Activated CD4-positive, alpha-beta memory T cell treated with anti-CD3 and anti-CD28 coated beads, Interleukin-2, amount 10 ng/mL, durations not matched to agents 7 days and 5 days (primary cell): Measurements from ENCODE around the gene PLOD2. TPM values are rescaled to one million over a fixed set of nuclear protein-coding genes. Genes with fewer than 3 reads are reported as not detected.

Source experiments
- CTCF ChIA-PET: fragments of 350-600 bp; sonication (Branson Sonifier 250); formaldehyde crosslinking; loops from one replicate; lab custom pipeline; 2021; ENCODE audit warnings: antibody characterized with exemption, inconsistent platforms; lab: Charles Lee
- POLR2A ChIA-PET: fragments of 350-600 bp; sonication (Branson Sonifier 250); formaldehyde crosslinking; loops from one replicate; lab custom pipeline; 2021; ENCODE audit warnings: antibody characterized with exemption; lab: Charles Lee
- DNase-seq: peaks from one replicate; pipeline ENCODE4 v3.0.0-alpha.2; 2020
- H3K27ac Mint-ChIP-seq: one replicate; pipeline ENCODE4 v1.8.0; 2021; ENCODE audit warnings: mild to moderate bottlenecking, mixed read lengths
- H3K27me3 Mint-ChIP-seq: one replicate; pipeline ENCODE4 v1.8.0; 2021; ENCODE audit warnings: mixed read lengths
- H3K36me3 Mint-ChIP-seq: one replicate; pipeline ENCODE4 v1.8.0; 2021; ENCODE audit warnings: low read depth, mixed read lengths
- H3K4me1 Mint-ChIP-seq: one replicate; pipeline ENCODE4 v1.8.0; 2021; ENCODE audit warnings: mixed read lengths
- H3K4me3 Mint-ChIP-seq: one replicate; pipeline ENCODE4 v1.8.0; 2021; ENCODE audit warnings: mild to moderate bottlenecking, mixed read lengths
- H3K9me3 Mint-ChIP-seq: one replicate; pipeline ENCODE4 v1.8.0; 2021; ENCODE audit warnings: mixed read lengths
- total RNA-seq, 2 experiments: library from RNA; stranded (reverse); gene quantifications; one replicate each; pipeline ENCODE4 v1.2.3, GENCODE V29; 2021

Gene PLOD2
- total RNA-seq, 2 experiments from 2014 or later: 0.53 to 1.1 TPM

DNA sequence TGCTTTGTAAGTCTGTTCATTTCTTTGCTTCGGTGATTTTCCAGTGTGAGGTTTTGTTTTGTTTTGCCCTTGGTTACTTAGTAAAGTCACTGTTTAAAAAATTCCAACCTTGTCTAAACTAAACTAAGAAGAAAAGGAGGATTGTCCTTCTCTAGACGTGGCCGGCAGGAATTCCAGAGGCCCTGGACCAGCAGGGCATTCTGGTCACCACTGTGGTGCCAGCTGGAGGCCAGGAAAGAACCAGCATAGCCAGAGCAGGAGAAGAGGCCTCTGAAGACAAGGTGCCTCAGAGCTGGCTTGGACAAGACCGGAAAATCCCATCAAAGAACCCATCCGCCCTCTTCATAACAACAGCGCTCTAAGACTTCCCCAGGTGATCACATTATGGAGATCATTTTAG, 8.2 kb downstream of the PLOD2 start:
- ChIA-PET CTCF (no interaction called here), POLR2A (no interaction called here)
- DNase-seq: no peak
- Mint-ChIP-seq H3K4me3 (no peak overlapping the region), H3K4me1 (no peaks in the 10 kb centered on the region), H3K27ac (no peak overlapping the region), H3K27me3 (peaks cover 4% of the 10 kb centered on the region), H3K36me3 (no peaks in the 10 kb centered on the region), H3K9me3 (no peaks in the 10 kb centered on the region)

DNA sequence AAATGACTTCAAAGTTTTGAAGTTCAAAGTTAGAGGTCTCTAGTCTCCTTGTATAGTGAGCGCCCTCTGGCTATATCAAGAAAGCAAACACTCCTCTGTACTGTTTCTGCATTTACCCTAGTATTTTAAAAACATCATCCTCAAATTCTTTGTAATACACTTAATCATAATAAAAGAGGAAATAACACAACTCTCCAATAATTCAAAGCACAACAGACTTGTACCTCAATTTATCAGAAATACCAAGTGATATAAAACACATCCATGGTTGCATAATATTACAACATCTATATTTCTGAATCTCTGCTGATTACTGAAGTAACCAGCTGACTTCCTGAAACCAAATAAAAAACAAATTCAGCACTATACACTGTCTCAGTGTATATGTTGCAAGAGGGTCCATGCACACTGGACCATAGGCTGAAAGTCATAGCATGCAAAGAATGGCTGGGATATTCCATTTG, 12.5 kb downstream of the PLOD2 start:
- DNase-seq: no peak
- Mint-ChIP-seq H3K4me3 (no peak overlapping the region), H3K4me1 (no peaks in the 10 kb centered on the region), H3K36me3 (no peaks in the 10 kb centered on the region), H3K9me3 (no peaks in the 10 kb centered on the region), H3K27ac (no peak overlapping the region), H3K27me3 (no peaks in the 10 kb centered on the region)
- ChIA-PET POLR2A (no interaction called here), CTCF (no interaction called here)

GRCh38 chr3:146145642-146146041, 15.3 kb downstream of the PLOD2 start:
- CTCF ChIA-PET: no interaction called here
- Mint-ChIP-seq H3K27ac (no peak overlapping the region), H3K36me3 (no peaks in the 10 kb centered on the region), H3K27me3 (no peaks in the 10 kb centered on the region), H3K4me3 (no peak overlapping the region), H3K9me3 (no peaks in the 10 kb centered on the region), H3K4me1 (no peaks in the 10 kb centered on the region)
- no peak for DNase-seq
- POLR2A ChIA-PET: no interaction called here

GRCh38 chr3:146142757-146143156, 18.2 kb downstream of the PLOD2 start:
- no peaks in the 10 kb centered on the region for H3K36me3 Mint-ChIP-seq
- no peak for DNase-seq
- CTCF ChIA-PET: no interaction called here
- H3K27me3 Mint-ChIP-seq: no peaks in the 10 kb centered on the region
- H3K9me3 Mint-ChIP-seq: no peaks in the 10 kb centered on the region
- POLR2A ChIA-PET: no interaction called here
- H3K4me1 Mint-ChIP-seq: no peaks in the 10 kb centered on the region
- H3K27ac Mint-ChIP-seq: no peak overlapping the region
- no peak overlapping the region for H3K4me3 Mint-ChIP-seq

DNA sequence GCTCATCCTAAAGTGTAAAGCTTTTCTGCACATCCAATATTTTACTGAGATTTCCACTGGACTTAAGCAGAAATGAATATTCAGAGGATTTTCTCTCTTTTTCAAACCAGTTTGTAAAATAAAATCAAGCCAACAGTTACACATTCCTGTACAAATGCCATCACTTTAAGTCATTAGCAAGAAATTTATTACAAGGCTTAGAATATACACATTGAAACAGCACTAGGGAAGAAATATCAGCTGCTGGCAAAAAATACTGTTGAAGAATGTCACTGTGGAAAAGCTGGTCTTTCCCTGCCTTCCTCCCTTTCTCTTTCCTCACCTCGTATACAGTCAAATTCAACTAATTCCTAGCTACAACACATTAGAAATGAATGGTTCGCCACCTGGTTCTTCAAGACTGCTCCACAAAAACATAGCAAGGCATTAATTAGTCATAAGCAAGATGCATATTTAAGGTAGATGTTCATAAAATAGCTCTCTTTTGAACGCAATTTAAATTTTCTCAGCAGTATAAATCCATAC, 21.3 kb downstream of the PLOD2 start:
- Mint-ChIP-seq H3K9me3 (no peaks in the 10 kb centered on the region), H3K27me3 (no peaks in the 10 kb centered on the region), H3K4me3 (no peak overlapping the region), H3K27ac (no peak overlapping the region), H3K36me3 (no peaks in the 10 kb centered on the region), H3K4me1 (no peaks in the 10 kb centered on the region)
- ChIA-PET POLR2A (no interaction called here), CTCF (no interaction called here)
- no peak for DNase-seq

DNA sequence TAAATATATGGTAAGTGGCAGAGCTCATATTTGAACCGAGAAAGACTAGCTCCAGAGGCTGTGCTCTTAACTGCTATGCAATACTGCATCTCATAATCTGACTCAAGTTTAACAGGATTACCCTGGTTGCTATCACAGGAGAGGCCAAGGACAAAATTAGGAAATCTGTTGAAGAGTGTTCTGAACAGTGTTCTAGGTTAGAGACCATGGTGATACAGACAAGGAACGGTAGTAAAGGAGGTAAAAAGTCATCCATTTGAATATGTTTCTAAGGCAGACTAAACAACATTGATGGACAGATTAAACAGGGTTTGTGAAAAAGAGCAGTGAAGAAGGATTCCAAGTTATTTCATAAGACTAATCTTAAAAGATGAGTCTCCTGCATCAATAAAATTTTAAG, 22.1 kb downstream of the PLOD2 start:
- Mint-ChIP-seq H3K27me3 (no peaks in the 10 kb centered on the region), H3K27ac (no peak overlapping the region), H3K4me1 (no peaks in the 10 kb centered on the region), H3K36me3 (no peaks in the 10 kb centered on the region), H3K4me3 (no peak overlapping the region), H3K9me3 (no peaks in the 10 kb centered on the region)
- ChIA-PET POLR2A (no interaction called here), CTCF (no interaction called here)
- no peak for DNase-seq

GRCh38 chr3:146136647-146137046, 24.3 kb downstream of the PLOD2 start:
- H3K36me3 Mint-ChIP-seq: no peaks in the 10 kb centered on the region
- H3K9me3 Mint-ChIP-seq: no peaks in the 10 kb centered on the region
- POLR2A ChIA-PET: no interaction called here
- CTCF ChIA-PET: no interaction called here
- DNase-seq: no peak
- no peak overlapping the region for H3K27ac Mint-ChIP-seq
- H3K4me3 Mint-ChIP-seq: no peak overlapping the region
- H3K27me3 Mint-ChIP-seq: no peaks in the 10 kb centered on the region
- no peaks in the 10 kb centered on the region for H3K4me1 Mint-ChIP-seq

- H3K27me3 Mint-ChIP-seq: no peaks in the 10 kb centered on the region
- H3K36me3 Mint-ChIP-seq: no peaks in the 10 kb centered on the region
- no peak overlapping the region for H3K4me3 Mint-ChIP-seq
- no peaks in the 10 kb centered on the region for H3K4me1 Mint-ChIP-seq
- no peaks in the 10 kb centered on the region for H3K9me3 Mint-ChIP-seq
- DNase-seq: no peak
- H3K27ac Mint-ChIP-seq: no peak overlapping the region
- POLR2A ChIA-PET: no interaction called here
- CTCF ChIA-PET: no interaction called here
Observed at GRCh38 chr3:146134348-146135117, 26.5 kb downstream of the PLOD2 start.

DNA sequence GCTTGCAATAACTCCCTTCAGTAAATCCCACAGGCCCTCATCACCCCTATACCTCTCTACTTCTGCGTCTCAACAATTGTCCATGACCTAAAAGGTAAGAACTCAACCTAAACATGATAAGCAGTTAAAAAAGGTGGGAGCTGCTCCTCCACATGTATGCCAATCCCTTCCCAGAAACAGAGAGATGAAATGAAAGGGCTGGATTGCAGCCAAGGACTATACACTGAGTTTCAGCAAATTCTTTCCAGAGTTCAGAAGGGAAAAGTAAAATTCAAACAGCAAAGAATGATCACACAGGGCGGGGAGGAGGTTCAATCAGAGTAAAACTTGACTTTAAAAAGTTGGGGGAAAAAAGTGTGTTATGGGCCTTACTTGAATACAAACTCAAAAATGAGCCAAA, 27.5 kb downstream of the PLOD2 start:
- Mint-ChIP-seq H3K4me1 (no peaks in the 10 kb centered on the region), H3K27ac (no peak overlapping the region), H3K9me3 (no peaks in the 10 kb centered on the region), H3K4me3 (no peak overlapping the region), H3K36me3 (no peaks in the 10 kb centered on the region), H3K27me3 (no peaks in the 10 kb centered on the region)
- ChIA-PET POLR2A (no interaction called here), CTCF (no interaction called here)
- DNase-seq: no peak

DNA sequence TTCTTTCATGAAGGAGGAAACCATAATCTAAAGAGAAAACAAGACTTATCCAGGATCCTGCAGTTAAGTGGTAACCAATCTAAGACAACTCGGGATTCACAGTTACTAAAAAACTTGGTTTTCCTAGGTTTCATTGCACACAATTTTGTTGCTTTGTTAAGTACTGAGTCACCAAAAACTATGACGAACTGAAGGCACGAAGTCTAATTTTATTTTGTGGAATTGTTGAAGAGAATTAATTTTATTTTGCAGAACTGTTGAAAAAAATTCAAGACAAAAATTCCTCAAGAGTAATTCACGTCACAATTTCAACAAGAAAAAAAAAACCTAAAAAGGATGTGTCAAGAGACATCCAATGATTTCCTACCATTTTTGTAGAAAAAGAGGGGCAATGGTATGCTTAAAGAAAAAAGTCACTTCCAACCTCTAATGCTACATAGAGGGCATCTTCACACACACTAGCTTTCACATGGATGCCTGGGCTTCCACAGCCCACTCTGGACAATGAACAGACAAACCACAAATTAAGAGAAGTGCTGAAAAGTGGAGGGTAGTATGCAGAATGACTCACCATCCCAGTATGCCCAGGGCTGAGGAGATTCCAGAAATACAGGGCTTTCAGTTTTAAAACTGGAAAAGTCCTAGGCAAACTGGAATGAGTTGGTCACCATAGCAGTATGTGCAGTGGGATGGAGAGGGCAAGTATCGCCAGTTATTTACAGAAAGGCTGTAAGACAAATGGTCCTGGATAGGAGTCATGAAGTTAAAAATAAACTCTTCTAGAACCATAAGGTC, 29.2 kb downstream of the PLOD2 start:
- H3K4me3 Mint-ChIP-seq: no peak overlapping the region
- H3K36me3 Mint-ChIP-seq: no peaks in the 10 kb centered on the region
- no peaks in the 10 kb centered on the region for H3K9me3 Mint-ChIP-seq
- no peak overlapping the region for H3K27ac Mint-ChIP-seq
- H3K4me1 Mint-ChIP-seq: no peaks in the 10 kb centered on the region
- DNase-seq: no peak
- CTCF ChIA-PET: no interaction called here
- POLR2A ChIA-PET: no interaction called here
- H3K27me3 Mint-ChIP-seq: no peaks in the 10 kb centered on the region

- H3K4me3 Mint-ChIP-seq: no peak overlapping the region
- ChIA-PET CTCF (no interaction called here), POLR2A (no interaction called here)
- H3K27me3 Mint-ChIP-seq: no peaks in the 10 kb centered on the region
- no peaks in the 10 kb centered on the region for H3K4me1 Mint-ChIP-seq
- H3K27ac Mint-ChIP-seq: no peak overlapping the region
- no peak for DNase-seq
- H3K9me3 Mint-ChIP-seq: no peaks in the 10 kb centered on the region
- H3K36me3 Mint-ChIP-seq: no peaks in the 10 kb centered on the region
Observed at GRCh38 chr3:146130881-146131371, 30.1 kb downstream of the PLOD2 start.

- DNase-seq: no peak
- CTCF ChIA-PET: no interaction called here
- H3K4me3 Mint-ChIP-seq: no peak overlapping the region
- no peaks in the 10 kb centered on the region for H3K36me3 Mint-ChIP-seq
- H3K27me3 Mint-ChIP-seq: no peaks in the 10 kb centered on the region
- no peaks in the 10 kb centered on the region for H3K4me1 Mint-ChIP-seq
- H3K27ac Mint-ChIP-seq: no peak overlapping the region
- no peaks in the 10 kb centered on the region for H3K9me3 Mint-ChIP-seq
- POLR2A ChIA-PET: no interaction called here
Observed at GRCh38 chr3:146129750-146130149, 31.2 kb downstream of the PLOD2 start.

GRCh38 chr3:146128939-146129338, 32.0 kb downstream of the PLOD2 start:
- POLR2A ChIA-PET: no interaction called here
- CTCF ChIA-PET: no interaction called here
- no peak overlapping the region for H3K27ac Mint-ChIP-seq
- no peak for DNase-seq
- H3K9me3 Mint-ChIP-seq: peaks cover 3% of the 10 kb centered on the region
- no peaks in the 10 kb centered on the region for H3K4me1 Mint-ChIP-seq
- H3K36me3 Mint-ChIP-seq: no peaks in the 10 kb centered on the region
- H3K27me3 Mint-ChIP-seq: no peaks in the 10 kb centered on the region
- H3K4me3 Mint-ChIP-seq: no peak overlapping the region
